Stimulated activated CD4-positive, alpha-beta T cell treated with anti-CD3 and anti-CD28 coated beads, Interleukin-4, amount 100 ng/mL, for 24 hours (primary cell): ENCODE results near the gene ANKRD52.
A peak's percentile ranks its signal among the peaks of the same experiment; 100 is the strongest.
"Not testable (repeated sequence)": the region's sequence is repeated elsewhere in the genome, so short reads cannot be mapped to it uniquely, and the experiment has no call there.

Source experiments
- DNase-seq: peaks from one replicate; pipeline ENCODE4 v3.0.0-alpha.2; 2020

The ANKRD52 gene

DNA sequence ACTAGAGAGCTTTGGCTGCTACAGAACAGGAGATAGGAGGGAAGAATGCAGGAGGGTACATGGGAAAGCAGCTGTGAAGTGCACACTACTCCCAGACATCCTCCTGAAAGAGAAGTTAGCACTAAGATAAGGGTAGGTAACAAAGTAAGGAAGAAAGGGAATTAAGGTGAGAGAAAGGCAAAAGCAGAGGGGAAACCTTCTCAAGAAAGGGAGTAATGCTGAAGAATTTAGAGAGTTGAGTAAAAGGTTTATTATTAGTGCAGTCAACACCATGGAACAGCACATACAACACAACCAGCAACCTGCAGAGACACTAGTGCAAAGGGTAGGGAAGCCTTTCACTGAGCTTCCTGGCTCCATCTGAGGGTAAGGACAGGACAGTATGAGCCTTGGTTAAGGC is 53.9 kb downstream of the ANKRD52 start:
- no peak for DNase-seq

DNA sequence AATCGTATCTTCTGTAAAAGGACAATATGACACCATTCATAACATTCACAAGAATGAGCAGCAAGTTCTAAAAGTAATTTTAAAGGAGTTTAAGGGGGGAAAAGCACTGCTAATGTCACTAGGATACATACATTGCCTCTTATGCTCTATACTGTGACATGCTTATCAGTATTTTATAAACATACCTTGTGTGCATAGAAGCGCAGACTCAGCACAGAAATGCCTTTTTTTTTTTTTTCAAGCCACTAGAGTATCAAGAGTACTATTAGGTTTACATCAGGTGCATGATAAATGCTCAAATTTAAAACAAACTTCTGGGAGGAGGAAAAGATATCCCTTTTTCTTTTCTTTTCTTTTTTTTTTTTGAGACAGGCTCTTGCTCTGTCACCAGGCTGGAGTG is 55.3 kb downstream of the ANKRD52 start:
- DNase-seq = no peak

DNA sequence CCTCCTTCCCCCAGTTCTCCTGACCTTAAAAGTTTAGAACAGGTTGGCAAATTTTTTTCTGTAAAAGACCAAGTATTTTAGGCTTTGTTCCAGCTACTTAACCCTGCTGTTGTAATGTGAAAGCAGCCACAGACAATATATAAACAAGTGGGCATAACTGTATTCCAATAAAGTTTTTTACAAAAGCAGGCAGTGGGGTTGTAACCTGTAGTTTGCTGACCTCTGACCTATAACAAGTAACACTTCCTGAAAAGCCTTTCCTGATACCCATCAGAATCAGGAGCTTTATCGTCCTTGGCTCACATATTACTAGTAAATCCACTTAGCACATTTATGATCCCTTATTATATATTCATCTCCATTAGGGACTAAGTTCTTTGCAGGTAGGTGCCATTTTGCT is 55.8 kb downstream of the ANKRD52 start:
- no peak for DNase-seq

DNA sequence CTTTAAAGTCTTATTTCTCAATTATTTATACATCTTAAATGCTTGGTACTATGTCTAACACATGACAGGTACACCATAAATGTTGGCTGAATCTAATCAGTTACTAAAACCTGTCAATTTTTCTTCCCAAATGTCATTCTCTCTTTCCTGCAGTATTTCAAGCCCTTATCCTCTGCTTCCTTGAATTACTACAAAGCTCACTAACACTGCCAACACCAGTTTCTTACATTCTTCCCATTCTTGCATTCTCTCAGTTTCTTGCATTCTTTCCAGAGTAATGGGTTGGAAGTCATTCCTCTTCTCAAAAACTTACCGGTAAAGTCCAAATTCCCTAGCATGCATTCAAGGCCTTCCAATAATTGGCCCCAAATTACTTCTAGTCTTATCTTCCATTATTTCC is 59.3 kb downstream of the ANKRD52 start:
- DNase-seq = no peak

DNA sequence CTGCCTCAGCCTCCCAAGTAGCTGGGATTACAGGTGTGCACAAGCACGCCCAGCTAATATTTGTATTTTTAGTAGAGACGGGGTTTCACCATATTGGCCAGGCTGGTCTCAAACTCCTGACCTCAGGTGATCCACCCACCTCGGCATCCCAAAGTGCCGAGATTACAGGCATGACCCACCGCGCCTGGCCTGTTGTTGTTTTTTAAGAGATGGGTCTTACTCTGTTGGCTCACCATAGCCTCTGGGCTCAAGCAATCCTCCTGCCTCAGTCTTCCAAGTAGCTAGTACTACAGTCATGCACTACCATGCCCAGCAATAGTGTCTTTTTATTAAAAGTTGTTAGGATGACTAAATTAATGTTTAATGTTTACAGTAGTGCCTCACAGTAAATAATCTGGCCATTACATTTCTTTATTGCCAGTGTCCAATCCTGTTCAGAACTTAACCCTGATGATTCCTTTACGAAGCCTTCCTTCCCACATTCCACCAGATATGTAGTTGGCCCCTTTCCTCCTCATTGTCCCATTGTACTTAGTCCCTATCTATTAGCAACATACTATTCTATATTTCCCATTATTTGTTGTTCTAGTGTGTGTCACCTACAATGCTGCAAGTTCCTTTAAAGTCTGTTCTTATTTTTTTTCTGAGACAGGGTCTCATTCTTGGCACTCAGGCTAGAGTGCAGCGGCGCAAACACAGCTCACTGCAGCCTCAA is 60.1 kb downstream of the ANKRD52 start:
- no peak for DNase-seq

DNA sequence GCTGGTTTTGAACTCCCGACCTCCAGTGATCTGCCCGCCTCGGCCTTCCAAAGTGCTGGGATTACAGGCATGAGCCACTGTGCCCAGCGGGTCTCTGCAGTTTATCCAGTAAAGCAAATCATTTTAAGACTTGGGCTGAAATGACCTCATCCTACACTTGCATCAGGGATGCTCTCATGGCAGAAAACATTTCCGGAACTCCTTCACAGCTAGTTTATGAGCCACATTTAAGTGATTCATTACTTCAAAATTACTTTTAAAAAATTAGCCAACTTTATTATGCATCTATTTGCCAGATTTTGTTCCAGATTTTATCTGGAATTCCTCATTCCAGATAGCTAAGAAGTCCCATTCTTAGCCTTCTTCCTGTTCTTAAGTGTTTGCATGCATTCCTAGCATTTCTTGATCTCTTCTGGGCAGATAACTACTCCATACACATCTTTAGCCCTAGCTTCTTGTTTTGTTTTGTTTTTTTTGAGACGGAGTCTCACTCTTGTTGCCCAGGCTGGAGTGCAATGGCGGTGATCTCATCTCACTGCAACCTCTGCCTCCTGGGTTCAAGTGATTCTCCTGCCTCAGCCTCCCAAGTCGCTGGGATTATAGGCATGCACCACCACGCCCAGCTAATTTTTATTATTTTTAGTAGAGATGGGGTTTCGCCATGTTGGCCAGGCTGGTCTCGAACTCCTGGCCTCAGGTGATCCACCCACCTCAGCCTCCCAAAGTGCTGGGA is 61.2 kb downstream of the ANKRD52 start:
- not testable (repeated sequence) for DNase-seq

DNA sequence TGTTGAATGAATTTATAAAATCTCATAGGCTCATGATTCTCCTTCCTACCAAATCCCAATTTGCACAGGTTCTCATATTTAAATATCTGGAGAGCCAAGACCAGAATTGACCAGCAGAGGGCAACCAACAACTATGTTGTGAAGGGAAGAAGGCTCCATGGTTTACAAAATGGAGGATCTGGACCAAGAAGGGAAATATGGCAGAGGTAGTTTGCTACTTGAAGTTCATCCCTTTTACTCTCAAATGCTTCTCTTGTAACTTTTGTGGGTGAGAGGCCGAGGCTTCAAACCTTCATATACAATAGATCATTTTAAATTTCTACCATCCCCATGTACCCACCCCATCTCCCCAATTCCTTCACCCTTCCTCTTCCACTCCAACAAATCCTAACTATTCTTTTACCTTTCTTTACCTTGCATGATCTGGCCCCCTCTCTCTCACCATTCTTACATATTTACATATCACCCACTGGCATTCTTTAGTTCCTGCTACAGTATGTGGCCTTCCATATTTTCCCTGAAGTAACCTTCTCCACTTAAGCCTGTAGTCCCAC is 65.1 kb downstream of the ANKRD52 start:
- DNase-seq = peak; percentile 86

DNA sequence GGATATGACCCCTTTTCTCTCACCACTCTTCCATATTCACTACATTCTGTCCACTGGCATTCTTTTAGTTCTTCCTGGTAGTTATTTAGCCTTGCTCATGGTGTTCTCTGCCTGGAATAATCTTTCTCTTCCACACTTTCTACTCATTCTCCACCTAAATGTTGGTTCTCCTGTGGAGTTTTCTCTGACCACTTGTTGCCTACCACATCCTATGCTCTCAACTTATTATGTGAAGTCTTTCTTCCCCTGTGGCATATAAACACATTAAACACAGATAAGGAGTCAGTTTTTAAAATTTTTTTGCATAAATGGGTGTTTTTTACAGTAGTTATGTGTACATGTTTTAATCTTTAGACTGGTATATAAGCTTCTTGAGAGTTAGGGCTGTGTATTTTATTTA is 65.6 kb downstream of the ANKRD52 start:
- no peak for DNase-seq

DNA sequence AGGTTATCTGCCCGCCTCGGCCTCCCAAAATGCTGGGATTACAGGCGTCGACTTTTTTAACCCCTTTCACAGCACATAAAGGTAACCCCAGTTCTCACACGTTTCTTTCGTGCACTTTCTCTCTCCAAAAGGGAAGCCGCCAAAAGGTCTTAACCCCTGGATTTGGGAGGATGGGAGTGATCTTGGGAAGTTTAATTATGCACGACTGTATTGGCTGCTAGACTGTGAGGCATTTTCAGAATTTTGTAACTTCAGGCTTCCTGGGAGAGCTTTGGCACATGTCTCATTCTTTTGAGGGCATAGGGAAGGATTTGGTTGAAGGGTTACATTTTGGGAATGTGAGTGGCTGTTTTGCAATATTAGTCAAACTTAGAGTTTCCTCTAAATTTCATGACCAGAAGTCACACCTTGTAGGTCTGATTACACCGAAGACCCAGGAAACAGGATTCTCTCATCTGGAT is 67.5 kb downstream of the ANKRD52 start:
- DNase-seq = no peak

DNA sequence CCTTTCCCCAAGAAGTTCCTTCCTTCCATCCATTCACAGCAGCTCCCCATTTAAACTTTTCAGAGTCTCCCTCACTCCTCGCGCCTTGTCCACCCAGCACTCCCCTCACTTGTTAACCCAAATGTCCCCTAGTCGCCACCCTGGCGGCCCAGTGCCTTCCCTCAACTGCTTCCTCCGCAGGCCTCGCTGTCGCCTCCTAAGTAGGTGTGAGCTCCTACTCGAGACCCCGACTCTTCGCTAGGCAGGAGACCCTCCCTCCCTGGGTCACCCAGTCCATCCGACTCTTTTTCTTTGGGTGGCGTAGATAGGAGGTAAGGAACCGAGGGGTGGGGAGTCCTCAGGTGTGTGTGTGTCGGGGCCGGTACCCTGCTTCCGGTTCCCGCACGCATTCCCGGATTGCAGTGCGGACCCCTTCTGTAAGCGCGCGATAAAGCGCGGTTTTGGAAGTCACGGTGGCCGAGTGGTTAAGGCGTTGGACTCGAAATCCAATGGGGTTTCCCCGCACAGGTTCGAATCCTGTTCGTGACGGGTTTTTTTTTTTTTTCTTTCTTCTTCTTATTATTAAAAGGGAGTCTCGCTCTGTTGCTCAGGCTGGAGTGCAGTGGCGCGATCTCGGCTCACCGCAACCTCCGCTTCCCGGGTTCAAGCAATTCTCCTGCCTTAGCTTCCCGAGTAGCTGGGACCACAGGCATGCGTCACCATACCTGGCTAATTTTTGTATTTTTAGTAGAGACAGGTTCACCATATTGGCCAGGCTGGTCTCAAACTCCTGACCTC is 68.1 kb downstream of the ANKRD52 start:
- peak; percentile 90 for DNase-seq

DNA sequence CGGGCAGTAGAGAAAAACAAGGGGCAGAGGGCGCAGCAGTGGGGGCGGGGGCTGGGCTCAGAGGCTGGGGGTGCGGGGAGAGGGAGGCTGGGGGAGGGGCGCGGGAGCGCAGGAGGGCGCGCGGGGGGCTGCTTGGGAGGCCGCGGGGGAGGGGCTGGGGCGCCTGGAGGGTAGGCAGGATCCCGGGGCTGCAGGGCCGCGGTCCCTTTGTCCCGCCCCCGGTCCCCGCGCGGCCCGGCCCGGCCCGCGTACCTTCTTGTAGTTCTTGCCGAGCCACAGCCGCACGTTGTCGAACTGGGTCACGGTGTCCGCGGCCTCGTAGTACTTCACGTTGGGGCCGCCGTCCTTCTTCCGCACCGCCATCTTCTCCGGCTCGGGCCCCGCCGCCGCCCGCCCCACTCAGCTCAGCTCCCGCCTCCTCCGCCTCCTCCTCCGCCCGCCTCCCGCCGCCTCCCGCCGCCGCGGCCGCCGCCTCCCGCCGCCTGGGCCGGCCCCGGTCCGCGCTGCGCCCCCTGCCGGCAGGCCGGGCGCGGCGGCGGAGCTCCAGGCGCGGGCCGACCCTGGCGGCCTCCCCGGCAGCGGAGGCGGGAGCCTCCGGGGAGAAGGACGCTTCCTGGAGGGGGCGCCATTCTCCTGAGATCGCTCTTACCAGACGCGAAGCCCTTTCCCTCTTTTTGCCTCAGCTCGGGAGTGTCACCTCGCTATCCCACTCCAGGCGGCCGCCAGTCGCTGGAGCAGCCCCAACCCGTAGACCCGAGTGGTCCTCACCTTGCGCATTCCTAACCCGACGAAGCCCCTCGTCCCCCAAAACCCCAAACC is 68.9 kb downstream of the ANKRD52 start, which contains the start of gene SMARCC2:
Gene SMARCC2, minus strand, starts transcription at position 385 of the 819 bp plus-strand sequence. Its CDS starts 22 bp downstream, at position 363.
- peak; percentile 87 for DNase-seq

DNA sequence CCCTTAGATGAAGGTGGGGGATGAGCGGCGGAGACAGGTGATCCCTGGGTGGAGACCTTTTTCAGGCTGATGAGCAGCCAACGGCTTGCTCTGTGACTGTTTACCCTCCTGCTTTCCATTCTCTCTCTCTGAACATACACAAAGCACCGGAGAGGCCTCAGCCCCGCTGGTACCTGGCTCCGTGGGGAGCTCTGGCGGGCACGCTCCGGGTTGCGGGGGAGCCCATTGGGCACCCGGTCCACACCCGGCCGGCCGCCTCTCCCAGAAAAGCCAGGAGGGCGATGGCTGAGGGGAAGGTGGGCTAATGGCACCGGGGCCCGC is 69.4 kb downstream of the ANKRD52 start:
- DNase-seq = no peak

DNA sequence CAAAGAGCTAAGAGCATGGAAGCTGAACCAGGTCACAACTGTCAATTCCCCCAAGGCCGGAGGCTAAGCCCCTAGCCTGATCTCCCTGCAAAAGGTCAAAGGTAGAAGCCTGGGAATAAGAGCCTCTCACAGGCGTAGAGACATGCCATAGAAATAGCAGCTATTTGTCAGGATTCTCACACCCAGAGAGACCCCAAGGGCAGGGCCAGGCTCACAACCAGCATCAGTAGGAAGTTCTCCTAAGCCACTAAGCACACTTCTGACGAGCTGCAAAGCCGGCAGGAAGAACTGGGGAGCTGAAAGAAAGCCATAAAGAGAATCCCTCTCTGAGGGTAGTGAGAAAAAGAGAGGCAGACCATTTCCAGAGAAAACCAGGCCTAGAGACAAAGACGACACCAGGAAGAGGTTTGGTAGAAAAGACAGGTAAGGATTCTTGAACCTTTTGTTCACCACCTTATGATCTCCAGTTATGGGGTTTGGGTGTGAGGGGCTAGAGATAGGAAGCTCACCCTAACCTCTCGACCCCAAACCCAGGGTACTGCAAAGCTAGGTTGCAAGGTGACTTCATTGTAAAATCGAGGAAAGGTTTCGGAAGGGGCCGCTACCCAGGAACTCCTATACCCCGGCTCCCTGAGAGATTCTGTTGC is 69.9 kb downstream of the ANKRD52 start:
- no peak for DNase-seq
